SHP77 (cell line): ENCODE data around the gene DIAPH3.
A peak's percentile ranks its signal among the peaks of the same experiment; 100 is the strongest.

Source experiments
- DNase-seq, 2 experiments: peaks; one replicate each; lab custom pipeline; 2025; lab: John Stamatoyannopoulos, UW

DIAPH3 gene

GRCh38 chr13:60018536-60018935 lies 145.2 kb downstream of the DIAPH3 start:
- DNase-seq: no peak

DNA sequence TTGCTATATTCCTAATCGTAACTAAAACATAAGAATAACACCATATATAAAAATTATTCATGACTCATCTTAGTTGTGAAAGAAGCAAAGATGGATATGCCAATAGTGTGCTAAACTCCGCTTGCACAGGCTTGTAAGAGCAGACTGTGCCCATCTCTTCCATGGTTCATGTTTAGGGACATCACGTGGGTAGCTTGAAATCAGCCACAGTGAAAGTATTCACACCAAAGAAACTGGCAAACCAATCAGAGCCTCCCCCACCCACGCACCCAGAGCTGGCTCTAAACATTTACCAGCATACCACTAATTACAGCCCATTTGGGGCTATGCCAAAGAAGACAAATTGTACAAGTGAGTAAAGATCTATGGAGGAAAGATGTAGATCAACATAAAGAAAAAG lies 147.5 kb downstream of the DIAPH3 start:
- DNase-seq: no peak

GRCh38 chr13:60013166-60013565 lies 150.6 kb downstream of the DIAPH3 start:
- DNase-seq: no peak

DNA sequence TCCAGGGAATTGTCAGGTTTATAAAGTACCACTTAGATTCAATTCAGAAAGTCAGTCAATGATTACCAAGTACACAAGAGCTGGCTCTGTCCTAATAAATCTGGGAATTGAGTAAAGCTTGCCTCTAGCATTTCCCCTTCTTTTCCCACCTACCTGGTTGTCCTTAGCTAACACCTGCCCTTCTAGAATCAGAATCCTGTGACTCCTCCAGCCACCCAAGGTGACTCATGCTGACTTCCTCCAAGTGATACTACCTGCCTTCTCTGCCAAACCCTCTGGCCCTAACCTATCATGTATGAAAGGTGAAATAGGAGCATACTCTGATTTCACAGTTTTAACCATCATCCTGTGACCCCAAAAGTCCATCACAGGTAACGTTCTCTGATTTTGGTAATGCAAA lies 151.2 kb downstream of the DIAPH3 start:
- no peak for DNase-seq

DNA sequence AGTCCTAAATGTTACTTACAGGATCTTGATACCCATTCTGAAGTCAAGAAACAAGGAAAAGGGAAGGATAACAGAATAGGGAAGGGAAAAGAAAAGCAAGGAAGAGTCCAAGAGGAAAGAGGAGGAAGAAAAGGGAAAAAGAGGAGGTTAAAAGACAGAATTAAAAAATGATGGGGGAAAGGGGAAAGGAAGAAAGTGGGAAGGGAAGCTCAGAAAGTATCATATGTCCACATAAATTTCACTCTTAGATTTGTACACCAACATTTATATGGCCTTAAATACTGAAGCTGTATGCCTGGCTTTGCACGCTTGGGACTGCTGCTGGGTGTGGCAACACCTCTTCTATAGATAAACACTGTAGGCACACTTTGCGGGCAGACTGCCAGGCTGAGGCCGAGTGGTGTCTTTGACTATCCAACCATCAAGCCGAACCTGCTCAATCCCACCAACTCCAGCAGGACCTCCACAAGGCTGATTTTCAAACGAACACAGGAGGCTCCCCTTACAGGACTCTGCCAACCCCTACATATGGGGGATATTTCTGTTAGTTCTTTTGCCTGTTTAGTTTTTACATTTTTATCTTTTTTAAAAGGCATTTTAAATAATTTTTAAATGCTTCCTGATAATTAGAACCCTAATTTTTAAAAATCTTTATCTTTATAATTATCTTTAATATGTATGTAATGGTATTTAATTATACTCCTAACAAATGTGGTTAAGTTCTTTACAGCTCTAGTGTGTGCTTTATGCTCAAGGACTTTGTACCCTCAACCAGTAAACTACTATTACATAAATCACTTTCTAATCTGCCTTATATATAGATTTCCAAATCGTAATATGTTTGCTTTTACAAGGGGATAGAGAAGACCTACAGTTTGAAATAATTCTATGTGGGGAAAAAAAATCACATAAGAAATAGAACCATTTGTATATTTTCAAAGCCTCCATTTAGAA lies 154.2 kb downstream of the DIAPH3 start:
- DNase-seq: peak in 1 of 2 experiments; percentile 64

DNA sequence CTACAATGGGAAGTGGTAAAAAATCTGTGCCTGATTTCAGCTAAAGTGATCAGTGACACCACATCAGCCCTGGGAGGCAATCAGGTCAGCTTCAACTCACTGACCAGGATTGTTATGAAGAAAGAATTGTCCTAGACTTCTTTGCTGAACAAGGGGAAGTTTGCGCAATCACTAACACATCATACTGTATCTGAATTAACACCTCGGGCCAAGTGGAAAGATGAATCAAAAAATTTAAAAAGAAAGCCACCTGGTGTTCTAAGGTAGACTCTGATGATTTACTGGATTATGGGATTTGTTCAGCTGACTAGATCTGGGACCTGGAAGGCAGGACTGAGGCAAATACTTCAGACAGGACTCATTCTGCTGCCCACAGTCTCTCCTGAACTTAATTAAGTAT lies 161.8 kb downstream of the DIAPH3 start:
- DNase-seq: no peak

- no peak for DNase-seq
Measured at GRCh38 chr13:60000976-60001375, 162.8 kb downstream of the DIAPH3 start.

- DNase-seq: no peak
Measured at GRCh38 chr13:60000081-60000480, 163.6 kb downstream of the DIAPH3 start.

GRCh38 chr13:59997976-59998375 lies 165.8 kb downstream of the DIAPH3 start:
- DNase-seq: no peak

GRCh38 chr13:59996461-59996980 lies 167.2 kb downstream of the DIAPH3 start:
- no peak for DNase-seq

GRCh38 chr13:59991395-59991794 lies 172.3 kb downstream of the DIAPH3 start:
- no peak for DNase-seq

DNA sequence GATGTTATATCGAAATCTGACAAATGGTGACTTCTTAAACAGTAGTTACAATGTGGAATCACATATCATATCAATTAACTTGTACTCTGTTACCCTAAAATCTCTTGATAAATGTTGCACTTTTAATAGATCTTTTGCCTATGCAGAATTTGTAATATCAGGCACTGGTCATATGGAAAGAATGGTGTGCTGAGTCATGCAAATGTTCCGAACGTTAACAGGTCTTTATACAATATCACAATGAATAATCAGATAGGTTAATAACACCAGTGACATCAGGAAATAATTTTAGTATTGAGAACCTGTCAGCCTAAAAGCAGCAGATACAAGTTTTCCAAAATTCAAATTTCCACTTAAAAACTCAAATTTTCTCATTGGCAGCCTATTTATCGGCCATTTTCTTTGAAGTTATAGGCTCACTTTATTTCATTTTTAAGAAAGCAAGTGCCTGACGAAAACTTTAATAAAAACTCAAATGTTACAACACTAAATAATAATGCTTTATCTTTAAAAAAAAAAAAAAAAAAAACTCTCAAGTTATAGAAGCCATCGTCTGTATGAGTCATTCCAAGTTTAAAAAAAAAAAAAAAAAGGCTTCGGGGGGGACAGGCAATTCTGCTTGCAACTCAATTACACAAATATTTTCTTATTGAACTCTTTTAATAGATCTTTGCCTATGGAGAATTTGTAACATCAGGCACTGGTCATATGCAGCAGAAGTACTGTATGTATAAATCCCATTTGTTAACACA lies 180.9 kb downstream of the DIAPH3 start:
- DNase-seq: no peak

DNA sequence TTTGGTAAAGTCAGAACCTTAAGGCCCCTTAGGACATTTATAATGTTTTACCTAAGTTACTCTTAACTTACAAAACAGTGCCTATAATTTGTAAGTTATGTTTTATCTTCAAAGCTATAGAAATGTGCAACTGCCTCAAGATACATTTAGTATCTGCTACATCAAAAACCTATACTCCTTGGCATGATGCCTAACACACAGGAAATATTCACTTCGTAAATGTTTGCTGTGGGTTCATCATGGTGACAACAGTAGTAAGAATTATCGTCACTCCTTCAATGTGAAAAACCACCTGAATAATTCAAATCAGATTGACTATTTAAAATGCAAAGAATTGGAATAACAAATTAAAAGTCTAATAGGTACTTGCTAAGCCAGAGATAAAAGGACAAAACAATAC lies 184.1 kb downstream of the DIAPH3 start:
- no peak for DNase-seq

- no peak for DNase-seq
Measured at GRCh38 chr13:59978862-59979261, 184.9 kb downstream of the DIAPH3 start.

GRCh38 chr13:59976856-59977255 lies 186.9 kb downstream of the DIAPH3 start:
- DNase-seq: no peak

DNA sequence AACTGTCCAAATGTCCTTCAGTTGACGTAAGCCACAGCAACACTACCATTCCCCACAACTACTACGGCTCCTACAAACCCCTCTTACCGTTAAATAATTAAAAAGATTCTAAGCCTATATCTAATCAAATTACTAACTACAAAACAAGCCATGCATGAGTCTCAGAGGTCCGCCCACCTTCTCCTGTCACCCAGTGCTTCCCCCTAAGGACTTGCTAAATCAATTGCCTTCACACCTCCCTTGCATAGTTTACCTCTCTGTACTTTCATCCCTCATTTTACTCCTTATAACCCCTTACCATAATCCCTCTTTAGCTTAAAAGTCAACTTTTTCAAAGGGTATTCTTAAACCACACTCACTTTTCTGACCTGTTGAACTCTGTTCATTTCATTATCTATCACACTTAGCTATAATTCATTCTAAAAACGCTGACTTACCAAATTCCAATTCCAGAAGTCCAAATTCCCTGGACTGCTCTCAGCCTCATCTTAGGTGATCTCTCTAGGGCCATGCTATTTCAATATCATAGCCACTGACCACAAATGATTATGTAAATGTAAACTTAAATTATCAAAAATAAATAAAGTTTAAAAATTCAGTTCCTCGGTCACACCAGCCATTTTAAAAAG lies 187.8 kb downstream of the DIAPH3 start:
- DNase-seq: no peak

DNA sequence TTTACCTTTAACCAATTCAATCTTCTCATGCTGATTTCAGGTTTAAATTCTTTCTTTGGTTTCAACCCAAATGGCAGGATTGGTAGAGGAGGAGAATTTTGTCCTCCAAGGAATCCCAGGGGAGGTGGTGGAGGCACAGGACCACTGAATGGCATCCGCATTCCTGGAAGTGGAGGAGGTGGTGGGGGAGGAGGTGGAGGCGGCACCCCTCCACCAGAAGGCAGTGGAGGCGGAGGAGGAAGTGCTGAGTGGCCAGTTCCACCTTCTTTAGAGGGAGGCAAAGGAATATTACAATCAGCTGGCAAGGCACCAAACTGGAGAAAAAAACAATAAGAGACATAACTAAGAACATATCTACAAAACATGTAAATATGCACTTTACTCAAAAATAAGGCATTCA lies 192.9 kb downstream of the DIAPH3 start:
- DNase-seq: no peak

GRCh38 chr13:59963827-59964226 lies 199.9 kb downstream of the DIAPH3 start:
- DNase-seq: no peak

- no peak for DNase-seq
Measured at GRCh38 chr13:59963383-59963782, 200.3 kb downstream of the DIAPH3 start.

- DNase-seq: no peak
Measured at GRCh38 chr13:59962343-59962742, 201.4 kb downstream of the DIAPH3 start.

GRCh38 chr13:59960683-59961082 lies 203.0 kb downstream of the DIAPH3 start:
- DNase-seq: no peak

DNA sequence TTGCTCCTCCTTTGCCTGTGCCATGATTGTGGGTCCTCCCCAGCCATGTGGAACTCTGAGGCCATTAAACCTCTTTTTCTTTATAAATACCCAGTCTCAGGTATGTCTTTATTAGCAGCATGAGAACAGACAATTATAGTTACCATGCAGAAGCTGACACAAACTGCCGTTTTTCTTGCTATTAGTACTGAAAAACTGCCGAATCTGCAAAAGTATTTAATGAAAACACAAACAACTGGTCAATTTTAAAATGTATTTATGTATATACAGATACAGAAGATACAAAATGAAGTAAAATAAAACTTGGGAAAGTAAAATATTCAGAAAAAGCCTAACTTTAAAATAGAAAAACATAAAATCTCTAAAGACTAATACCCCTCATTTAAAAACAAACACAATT lies 206.3 kb downstream of the DIAPH3 start:
- no peak for DNase-seq
